ENCODE measurements around the gene UBE2C.

GRCh38 chr20:45827030-45827652 lies 14.7 kb downstream of the UBE2C start, which contains the start of gene TNNC2:
- no peak for TF ChIP-seq EZH2 (IDR thresholded peaks at IDR 0.05; ENCODE audit: borderline replicate concordance)
- TF ChIP-seq CTCF (IDR thresholded peaks at IDR 0.05; ENCODE audit: poor library complexity): no peak
- TF ChIP-seq EZH2phosphoT487 (IDR thresholded peaks at IDR 0.05; ENCODE audit: low read depth, severe bottlenecking, unreplicated experiment): no peak

Data from hepatocyte (in vitro differentiated cells).